ENCODE data around the gene PJA2. TPM values are rescaled to one million over a fixed set of nuclear protein-coding genes. Genes with fewer than 3 reads are reported as not detected.

PJA2 gene
- total RNA-seq, 1 donor from 2014 or later: 70.6 TPM

GRCh38 chr5:109410389-109411148 is 795 bp upstream of the PJA2 start:
- DNase-seq (ENCODE audit: low read depth in 2 of 2): peak; percentile 71 to 86

- peak; percentile 65 to 83 for DNase-seq (ENCODE audit: low read depth in 2 of 2)
These were observed 557 bp downstream of the PJA2 start for GRCh38 chr5:109408991-109409843.

DNA sequence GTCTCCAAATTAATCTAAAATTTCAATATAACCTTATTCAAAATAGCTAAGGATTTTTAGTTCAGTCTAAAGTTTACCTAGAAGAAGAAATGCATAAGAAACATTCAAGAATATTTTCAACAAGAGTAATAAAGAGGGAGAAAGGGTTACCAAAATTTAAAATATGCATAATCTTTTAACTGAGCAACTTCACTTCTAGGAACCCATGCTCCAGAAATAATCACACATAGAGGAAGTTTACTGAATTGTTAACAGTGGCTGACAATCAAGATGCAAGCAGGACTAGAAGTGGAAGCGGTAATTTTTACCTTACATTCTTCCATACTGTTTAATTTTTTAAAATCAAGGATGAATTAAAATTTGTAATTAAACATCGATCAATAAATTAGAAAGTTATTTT is 1.9 kb downstream of the PJA2 start:
- DNase-seq (ENCODE audit: low read depth in 2 of 2): no peak

DNA sequence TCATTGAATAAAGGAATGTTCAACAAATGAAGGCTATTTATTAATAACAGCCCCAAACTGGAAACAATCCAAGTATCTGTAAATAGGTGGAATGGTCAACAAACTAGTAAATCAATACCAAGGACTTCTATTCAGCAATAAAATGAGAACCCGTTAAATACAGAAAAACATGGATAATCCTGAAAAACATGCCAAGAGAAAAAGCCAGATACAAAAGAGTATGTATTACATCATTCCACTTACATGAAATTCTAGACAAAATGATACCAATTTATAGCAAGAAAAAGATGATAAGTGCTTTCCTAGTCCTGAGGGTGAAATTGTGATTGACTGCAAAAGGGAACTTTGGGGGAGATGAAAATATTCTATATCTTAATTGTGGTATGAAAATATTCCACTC is 3.1 kb downstream of the PJA2 start:
- DNase-seq (ENCODE audit: low read depth in 2 of 2): no peak

DNA sequence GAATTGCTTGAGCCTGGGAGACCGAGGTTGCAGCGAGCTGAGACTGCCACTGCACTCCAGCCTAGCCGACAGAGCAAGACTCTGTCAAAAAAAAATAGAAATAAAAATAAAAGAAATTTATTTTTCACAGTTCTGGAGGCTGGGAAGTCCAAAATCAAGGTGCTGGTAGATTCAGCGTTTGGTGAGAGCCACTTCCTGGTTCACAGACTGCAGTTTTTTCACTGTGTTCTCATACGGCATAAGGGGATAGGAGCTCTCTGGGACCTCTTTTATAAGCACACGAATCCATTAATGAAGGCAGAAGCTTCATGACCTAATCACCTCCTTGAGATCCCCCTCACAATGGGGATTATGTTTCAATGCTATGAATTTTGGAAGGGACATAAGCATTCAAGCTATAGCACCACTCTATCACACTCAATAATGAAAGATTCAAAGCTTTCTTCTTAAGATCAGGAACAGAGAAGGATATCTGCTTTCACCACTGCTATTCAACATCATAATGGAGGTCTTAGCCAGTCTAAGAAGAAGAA is 5.3 kb downstream of the PJA2 start:
- no peak for DNase-seq (ENCODE audit: low read depth in 2 of 2)

DNA sequence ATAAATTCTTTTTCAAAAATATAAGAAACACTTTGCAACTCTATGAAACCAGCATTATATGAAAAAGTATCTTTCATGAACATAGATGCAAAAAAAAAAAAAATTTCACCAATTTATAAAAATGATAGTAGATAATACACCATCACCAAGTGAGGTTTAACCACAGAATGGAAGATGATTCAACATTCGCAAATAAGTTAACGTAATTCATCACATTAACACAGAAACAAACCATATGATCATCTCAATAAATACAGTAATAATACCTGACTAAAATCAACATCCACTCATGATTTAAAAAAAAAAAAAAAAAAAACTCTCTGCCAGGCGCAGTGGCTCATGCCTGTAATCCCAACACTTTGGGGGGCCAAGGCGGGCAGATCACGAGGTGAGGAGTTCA is 6.3 kb downstream of the PJA2 start:
- DNase-seq (ENCODE audit: low read depth in 2 of 2): no peak

GRCh38 chr5:109399092-109399759 is 10.5 kb downstream of the PJA2 start:
- DNase-seq (ENCODE audit: low read depth in 2 of 2): peak; percentile 21 to 34

GRCh38 chr5:109396965-109397364 is 12.8 kb downstream of the PJA2 start:
- no peak for DNase-seq (ENCODE audit: low read depth in 2 of 2)

DNA sequence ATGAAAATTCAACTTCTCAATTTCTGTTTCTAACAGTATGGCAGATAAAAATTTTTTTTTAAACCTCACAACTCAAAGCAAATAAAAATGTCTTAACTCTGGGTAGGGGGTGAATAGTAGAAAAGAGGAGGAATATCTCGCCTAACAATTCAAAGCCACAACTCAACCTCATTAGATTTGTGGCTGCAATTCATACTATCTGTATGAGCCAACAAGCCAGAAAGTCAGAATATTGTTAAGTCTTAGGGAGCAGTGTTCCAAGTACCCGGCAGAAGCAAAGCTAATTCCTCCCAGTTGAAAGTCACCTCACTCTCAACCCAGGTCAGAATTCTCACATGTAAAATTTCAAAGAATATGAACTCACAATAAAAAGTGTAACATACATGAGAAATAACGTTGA is 15.0 kb downstream of the PJA2 start:
- DNase-seq (ENCODE audit: low read depth in 2 of 2): no peak

DNA sequence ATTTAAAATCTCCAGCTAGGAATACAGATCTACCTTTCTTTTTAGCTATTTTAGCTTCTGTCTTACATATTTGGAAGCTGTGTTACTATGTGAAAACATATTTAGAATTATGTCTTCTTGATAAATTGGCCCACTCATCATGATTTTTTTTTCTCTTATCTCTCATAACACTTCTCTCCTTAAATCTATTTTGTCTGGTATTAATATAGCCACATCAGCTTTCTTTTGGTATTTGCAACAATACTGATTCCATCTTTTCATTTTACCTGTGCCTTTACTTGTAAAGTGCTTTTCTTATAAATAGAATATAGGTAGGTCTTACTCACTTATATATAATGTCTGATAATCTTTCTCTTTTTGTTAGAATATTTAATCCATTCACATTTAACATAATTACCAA is 19.6 kb downstream of the PJA2 start:
- DNase-seq (ENCODE audit: low read depth in 2 of 2): no peak

DNA sequence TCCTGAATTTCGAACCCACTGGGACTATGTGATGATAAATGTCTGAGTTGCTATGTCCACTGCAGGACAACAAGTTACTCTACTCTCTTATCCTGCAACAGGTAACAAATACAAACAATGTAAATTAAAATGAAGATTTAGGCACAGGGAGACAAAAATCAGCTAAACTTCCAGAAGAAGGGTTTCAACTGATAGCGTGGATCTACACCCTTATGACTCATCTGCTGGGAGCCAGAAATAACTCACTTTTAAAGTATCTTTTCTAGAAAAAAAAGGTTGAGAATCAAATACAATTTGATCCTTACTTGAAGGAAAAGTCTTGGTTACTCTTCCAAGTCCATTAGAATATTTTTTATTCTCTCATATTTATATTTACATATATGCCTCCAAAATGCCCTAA is 21.4 kb downstream of the PJA2 start:
- DNase-seq (ENCODE audit: low read depth in 2 of 2): no peak

DNA sequence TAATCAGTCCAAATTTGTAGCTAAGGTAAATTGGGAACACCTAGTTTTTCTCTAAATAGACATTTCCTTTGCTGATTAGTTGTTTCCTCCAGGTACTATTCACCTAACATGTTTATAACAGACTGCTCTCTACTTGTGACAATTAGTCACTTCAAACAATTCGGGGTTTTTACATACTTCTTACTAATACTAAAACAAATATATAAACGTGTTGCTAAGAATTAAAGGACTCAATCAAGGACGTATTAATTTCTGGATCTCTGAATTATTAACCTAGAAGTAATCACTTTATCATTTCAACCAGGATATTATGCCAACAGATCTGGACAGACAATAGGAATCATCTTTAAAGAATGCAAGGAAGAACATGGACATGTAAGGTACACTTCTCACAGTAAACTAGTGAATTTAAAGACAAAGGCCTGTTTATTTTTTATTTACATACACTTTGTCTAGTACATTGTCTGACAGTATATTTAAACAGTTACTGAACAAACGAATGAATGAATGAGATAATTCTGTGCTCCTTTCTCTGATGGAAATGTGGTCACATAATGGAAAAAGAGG is 22.3 kb downstream of the PJA2 start:
- DNase-seq (ENCODE audit: low read depth in 2 of 2): no peak

DNA sequence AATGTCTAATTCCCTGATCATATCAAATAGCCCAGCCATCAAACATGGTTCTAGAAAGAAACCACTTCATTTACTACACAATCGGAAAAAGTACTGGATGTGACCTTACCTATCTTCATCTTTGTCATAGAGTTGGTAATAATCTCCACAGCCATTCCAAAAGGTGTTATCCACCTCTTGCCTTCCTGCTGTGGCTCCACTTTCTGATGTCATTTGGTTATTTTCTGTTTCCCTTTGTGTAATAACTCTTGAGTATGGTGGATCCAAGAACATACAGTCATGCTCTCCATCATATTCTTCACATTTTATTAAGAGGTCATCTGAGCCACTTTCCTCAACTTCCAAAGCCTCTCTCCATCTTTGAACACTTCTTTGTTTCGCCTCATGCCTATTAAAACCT is 31.7 kb downstream of the PJA2 start:
- no peak for DNase-seq (ENCODE audit: low read depth in 2 of 2)

DNA sequence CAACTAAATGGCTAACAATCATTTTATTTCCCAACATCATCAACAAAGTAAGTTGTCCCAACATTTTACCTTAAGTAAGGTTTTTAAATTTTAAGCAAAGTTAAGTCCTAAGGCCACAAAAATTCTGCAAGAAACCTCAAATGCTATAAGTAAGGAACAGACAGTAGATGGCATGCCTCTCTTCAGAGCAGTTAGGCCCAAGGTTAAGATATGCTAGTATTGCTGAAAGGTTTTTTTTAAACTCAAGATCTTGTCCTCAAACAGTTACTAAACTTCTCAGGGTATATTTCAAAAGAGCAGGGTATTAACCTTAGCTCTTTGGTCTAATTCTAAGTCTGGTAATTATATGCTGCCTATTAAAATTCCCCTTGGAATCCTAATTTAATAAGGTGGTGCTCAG is 35.1 kb downstream of the PJA2 start:
- DNase-seq (ENCODE audit: low read depth in 2 of 2): no peak

GRCh38 chr5:109373932-109374331 is 35.8 kb downstream of the PJA2 start:
- no peak for DNase-seq (ENCODE audit: low read depth in 2 of 2)

GRCh38 chr5:109370343-109370742 is 39.4 kb downstream of the PJA2 start:
- DNase-seq (ENCODE audit: low read depth in 2 of 2): no peak

GRCh38 chr5:109365653-109366052 is 44.1 kb downstream of the PJA2 start:
- no peak for DNase-seq (ENCODE audit: low read depth in 2 of 2)

GRCh38 chr5:109364977-109365376 is 44.8 kb downstream of the PJA2 start:
- DNase-seq (ENCODE audit: low read depth in 2 of 2): no peak

- no peak for DNase-seq (ENCODE audit: low read depth in 2 of 2)
These were observed 50.1 kb downstream of the PJA2 start for GRCh38 chr5:109359642-109360041.

DNA sequence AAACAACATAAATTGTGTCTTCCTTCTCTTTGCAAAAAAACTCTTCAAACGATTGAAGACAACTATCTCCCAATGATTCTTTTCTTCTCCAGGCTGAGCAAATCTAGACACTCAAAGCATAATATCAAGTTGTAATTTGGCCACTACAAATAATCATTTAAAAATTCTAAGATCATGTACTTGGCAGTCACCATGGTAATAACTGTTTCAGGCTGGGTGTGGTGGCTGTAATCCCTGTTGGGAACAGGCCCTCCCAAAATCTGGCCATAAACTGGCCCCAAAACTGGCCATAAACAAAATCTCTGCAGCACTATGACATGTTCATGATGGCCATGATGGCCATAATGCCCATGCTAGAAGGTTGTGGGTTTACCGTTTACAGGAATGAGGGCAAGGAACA is 52.0 kb downstream of the PJA2 start:
- DNase-seq (ENCODE audit: low read depth in 2 of 2): no peak

DNA sequence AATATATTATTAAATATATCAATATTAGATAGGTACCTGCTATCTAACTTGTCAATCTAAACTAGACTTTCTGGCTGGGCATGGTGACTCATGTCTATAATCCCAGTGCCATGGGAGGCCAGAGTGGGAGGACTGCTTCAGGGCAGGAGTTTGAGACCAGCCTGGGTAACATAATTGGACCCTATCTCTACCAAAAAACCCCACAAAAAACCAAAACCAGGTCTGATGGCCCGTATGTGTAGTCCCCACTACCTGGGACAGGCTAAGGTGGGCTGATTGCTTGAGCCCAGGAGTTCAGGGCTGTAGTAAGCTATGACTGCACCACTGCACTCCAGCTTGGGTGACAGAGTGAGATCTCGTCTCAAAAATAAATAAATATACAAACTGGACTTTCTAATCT is 55.0 kb downstream of the PJA2 start:
- peak; percentile 6 to 10 for DNase-seq (ENCODE audit: low read depth in 2 of 2)
